ENCODE data around the gene BLOC1S4.
A peak's percentile ranks its signal among the peaks of the same experiment; 100 is the strongest.
"Not testable (repeated sequence)": the region's sequence is repeated elsewhere in the genome, so short reads cannot be mapped to it uniquely, and the experiment has no call there.

Gene BLOC1S4, protein sequence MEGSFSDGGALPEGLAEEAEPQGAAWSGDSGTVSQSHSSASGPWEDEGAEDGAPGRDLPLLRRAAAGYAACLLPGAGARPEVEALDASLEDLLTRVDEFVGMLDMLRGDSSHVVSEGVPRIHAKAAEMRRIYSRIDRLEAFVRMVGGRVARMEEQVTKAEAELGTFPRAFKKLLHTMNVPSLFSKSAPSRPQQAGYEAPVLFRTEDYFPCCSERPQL

GRCh38 chr4:6716018-6716911 is at the start of gene BLOC1S4:
BLOC1S4 (plus strand) TSS chr4:6716174; CDS start chr4:6716210, 36 bp downstream.
- peak within 1 kb of the TSS; percentile 21; the same call in 1 of the 2 replicates for H3K27ac ChIP-seq (ENCODE audit: low read depth, low read length)
- H3K36me3 ChIP-seq (ENCODE audit: insufficient read depth, low read length) = no peaks in the 10 kb centered on the region
- no peaks in the 10 kb centered on the region for H3K27me3 ChIP-seq (ENCODE audit: insufficient read depth, low read length)
- peak within 1 kb of the TSS; percentile 82 for H3K4me3 ChIP-seq (ENCODE audit: low read depth, low read length)
- H2AFZ ChIP-seq (ENCODE audit: low read length, unreplicated experiment) = peak within 1 kb of the TSS; percentile 91
- peaks cover 24% of the 10 kb centered on the region for H3K79me2 ChIP-seq (ENCODE audit: control insufficient read depth, insufficient read depth, low read length, unreplicated experiment)
- peaks cover 5% of the 10 kb centered on the region for H3K4me1 ChIP-seq (ENCODE audit: control insufficient read depth, insufficient read depth, low read length, unreplicated experiment)

DNA sequence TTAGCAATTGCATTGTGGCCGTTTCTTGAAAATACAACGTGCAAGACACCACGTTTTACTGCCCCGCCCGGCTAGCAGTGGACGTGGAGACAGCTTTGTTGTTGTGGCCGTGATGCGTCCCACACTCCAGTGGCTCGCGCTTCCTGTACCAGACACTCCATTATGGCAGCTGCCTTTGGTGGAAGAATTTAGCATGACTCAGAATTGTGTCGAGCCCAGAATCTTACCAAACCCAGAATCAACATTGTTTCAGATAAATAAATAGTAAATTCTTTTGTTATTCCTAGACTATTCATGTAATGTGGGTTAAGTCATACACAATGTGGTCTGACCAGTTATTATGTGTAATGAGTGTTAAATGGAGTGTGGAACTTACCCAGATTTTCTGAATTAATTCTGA is 47.6 kb upstream of the BLOC1S4 start:
- Histone ChIP-seq H2AFZ (ENCODE audit: low read length, unreplicated experiment) (no peak overlapping the region), H3K79me2 (ENCODE audit: control insufficient read depth, insufficient read depth, low read length, unreplicated experiment) (no peaks in the 10 kb centered on the region), H3K36me3 (ENCODE audit: insufficient read depth, low read length) (no peaks in the 10 kb centered on the region), H3K4me1 (ENCODE audit: control insufficient read depth, insufficient read depth, low read length, unreplicated experiment) (no peaks in the 10 kb centered on the region), H3K27ac (ENCODE audit: low read depth, low read length) (no peak overlapping the region), H3K4me3 (ENCODE audit: low read depth, low read length) (no peak overlapping the region), H3K27me3 (ENCODE audit: insufficient read depth, low read length) (peaks cover 11% of the 10 kb centered on the region; the same call in 1 of the 2 replicates)

DNA sequence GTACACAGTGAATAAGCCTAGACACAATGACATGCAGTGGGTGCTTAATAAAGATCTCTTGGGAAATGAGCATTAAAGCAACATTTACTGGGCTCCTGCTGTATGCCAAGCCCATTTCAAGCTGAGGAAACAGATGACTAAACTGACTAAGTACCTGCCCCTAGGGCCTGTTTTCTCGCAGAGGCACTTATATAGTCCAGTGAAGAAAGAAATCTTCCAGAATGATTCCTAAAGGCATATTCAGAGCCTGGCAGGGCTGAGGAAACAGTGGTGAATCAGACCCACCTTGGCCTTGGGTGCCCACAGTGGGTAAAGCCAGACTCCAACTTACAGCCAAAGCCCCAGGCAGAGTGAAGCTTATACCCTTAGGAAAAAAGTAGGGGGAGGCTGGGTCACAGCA is 44.3 kb upstream of the BLOC1S4 start:
- no peaks in the 10 kb centered on the region for H3K27me3 ChIP-seq (ENCODE audit: insufficient read depth, low read length)
- H3K27ac ChIP-seq (ENCODE audit: low read depth, low read length) = no peak overlapping the region
- H3K79me2 ChIP-seq (ENCODE audit: control insufficient read depth, insufficient read depth, low read length, unreplicated experiment) = peaks cover 23% of the 10 kb centered on the region
- H3K4me1 ChIP-seq (ENCODE audit: control insufficient read depth, insufficient read depth, low read length, unreplicated experiment) = peaks cover 18% of the 10 kb centered on the region
- peaks cover 6% of the 10 kb centered on the region; the same call in 1 of the 2 replicates for H3K36me3 ChIP-seq (ENCODE audit: insufficient read depth, low read length)
- no peak overlapping the region for H2AFZ ChIP-seq (ENCODE audit: low read length, unreplicated experiment)
- no peak overlapping the region for H3K4me3 ChIP-seq (ENCODE audit: low read depth, low read length)

DNA sequence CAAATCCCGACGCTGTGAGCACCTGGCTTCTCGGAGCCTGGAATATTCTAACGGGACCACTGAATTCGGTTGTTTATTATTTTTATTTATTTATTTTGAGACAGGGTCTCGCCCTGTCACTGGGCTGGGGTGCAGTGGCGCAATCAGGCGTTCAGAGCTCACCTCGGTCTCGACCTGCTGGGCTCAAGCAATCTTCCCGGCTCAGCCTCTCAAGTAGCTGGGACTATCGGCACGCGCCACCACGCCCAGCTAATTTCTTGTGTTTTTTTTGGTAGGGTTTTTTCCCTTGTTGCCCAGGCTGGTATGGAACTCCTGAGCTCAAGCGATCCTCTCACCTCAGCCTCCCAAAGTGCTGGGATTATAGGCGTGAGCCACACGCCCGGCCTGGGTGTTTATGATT is 43.8 kb upstream of the BLOC1S4 start:
- H3K79me2 ChIP-seq (ENCODE audit: control insufficient read depth, insufficient read depth, low read length, unreplicated experiment) = peaks cover 27% of the 10 kb centered on the region
- H3K4me3 ChIP-seq (ENCODE audit: low read depth, low read length) = no peak overlapping the region
- no peak overlapping the region for H2AFZ ChIP-seq (ENCODE audit: low read length, unreplicated experiment)
- H3K27ac ChIP-seq (ENCODE audit: low read depth, low read length) = no peak overlapping the region
- peaks cover 6% of the 10 kb centered on the region; the same call in 1 of the 2 replicates for H3K36me3 ChIP-seq (ENCODE audit: insufficient read depth, low read length)
- no peaks in the 10 kb centered on the region for H3K27me3 ChIP-seq (ENCODE audit: insufficient read depth, low read length)
- peaks cover 23% of the 10 kb centered on the region for H3K4me1 ChIP-seq (ENCODE audit: control insufficient read depth, insufficient read depth, low read length, unreplicated experiment)

DNA sequence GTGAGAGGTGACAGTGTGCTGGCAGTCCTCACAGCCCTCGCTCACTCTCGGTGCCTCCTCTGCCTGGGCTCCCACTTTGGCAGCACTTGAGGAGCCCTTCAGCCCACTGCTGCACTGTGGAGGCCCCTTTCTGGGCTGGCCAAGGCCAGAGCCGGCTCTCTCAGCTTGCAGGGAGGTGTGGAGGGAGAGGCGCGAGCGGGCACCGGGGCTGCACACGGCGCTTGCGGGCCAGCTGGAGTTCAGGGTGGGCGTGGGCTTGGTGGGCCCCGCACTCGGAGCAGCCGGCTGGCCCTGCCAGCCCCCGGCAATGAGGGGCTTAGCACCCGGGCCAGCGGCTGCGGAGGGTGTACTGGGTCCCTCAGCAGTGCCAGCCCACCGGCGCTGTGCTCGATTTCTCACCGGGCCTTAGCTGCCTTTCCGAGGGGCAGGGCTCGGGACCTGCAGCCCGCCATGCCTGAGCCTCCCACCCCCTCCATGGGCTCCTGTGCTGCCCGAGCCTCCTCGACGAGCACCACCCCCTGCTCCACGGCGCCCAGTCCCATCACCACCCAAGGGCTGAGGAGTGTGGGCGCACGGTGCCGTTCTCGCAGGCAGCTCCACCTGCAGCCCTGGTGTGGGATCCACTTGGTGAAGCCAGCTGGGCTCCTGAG is 43.3 kb upstream of the BLOC1S4 start:
- H2AFZ ChIP-seq (ENCODE audit: low read length, unreplicated experiment); H3K36me3 ChIP-seq (ENCODE audit: insufficient read depth, low read length); H3K27me3 ChIP-seq (ENCODE audit: insufficient read depth, low read length); H3K27ac ChIP-seq (ENCODE audit: low read depth, low read length): not testable (repeated sequence)
- H3K79me2 ChIP-seq (ENCODE audit: control insufficient read depth, insufficient read depth, low read length, unreplicated experiment) = peaks cover 30% of the 10 kb centered on the region
- H3K4me1 ChIP-seq (ENCODE audit: control insufficient read depth, insufficient read depth, low read length, unreplicated experiment) = peaks cover 26% of the 10 kb centered on the region
- peak overlapping the region; percentile 94 for H3K4me3 ChIP-seq (ENCODE audit: low read depth, low read length)

DNA sequence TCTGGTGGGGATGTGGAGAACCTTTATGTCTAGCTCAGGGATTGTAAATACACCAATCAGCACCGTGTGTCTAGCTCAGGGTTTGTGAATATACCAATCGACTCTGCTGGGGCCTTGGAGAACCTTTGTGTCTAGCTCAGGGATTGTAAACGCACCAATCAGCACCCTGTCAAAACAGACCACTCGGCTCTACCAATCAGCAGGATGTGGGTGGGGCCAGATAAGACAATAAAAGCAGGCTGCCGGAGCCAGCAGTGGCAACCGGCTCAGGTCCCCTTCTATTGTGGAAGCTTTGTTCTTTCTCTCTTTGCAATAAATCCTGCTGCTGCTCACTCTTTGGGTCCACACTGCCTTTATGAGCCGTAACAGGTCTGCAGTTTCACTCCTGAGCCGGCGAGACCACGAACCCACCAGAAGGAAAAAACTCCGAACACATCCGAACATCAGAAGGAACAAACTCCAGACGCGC is 42.7 kb upstream of the BLOC1S4 start:
- Histone ChIP-seq H3K4me3 (ENCODE audit: low read depth, low read length) (peak overlapping the region; percentile 94), H2AFZ (ENCODE audit: low read length, unreplicated experiment) (peak overlapping the region; percentile 33), H3K79me2 (ENCODE audit: control insufficient read depth, insufficient read depth, low read length, unreplicated experiment) (peaks cover 30% of the 10 kb centered on the region), H3K4me1 (ENCODE audit: control insufficient read depth, insufficient read depth, low read length, unreplicated experiment) (peaks cover 26% of the 10 kb centered on the region), H3K27ac (ENCODE audit: low read depth, low read length) (peak overlapping the region; percentile 51)
- not testable (repeated sequence) for H3K36me3 ChIP-seq (ENCODE audit: insufficient read depth, low read length); H3K27me3 ChIP-seq (ENCODE audit: insufficient read depth, low read length)

DNA sequence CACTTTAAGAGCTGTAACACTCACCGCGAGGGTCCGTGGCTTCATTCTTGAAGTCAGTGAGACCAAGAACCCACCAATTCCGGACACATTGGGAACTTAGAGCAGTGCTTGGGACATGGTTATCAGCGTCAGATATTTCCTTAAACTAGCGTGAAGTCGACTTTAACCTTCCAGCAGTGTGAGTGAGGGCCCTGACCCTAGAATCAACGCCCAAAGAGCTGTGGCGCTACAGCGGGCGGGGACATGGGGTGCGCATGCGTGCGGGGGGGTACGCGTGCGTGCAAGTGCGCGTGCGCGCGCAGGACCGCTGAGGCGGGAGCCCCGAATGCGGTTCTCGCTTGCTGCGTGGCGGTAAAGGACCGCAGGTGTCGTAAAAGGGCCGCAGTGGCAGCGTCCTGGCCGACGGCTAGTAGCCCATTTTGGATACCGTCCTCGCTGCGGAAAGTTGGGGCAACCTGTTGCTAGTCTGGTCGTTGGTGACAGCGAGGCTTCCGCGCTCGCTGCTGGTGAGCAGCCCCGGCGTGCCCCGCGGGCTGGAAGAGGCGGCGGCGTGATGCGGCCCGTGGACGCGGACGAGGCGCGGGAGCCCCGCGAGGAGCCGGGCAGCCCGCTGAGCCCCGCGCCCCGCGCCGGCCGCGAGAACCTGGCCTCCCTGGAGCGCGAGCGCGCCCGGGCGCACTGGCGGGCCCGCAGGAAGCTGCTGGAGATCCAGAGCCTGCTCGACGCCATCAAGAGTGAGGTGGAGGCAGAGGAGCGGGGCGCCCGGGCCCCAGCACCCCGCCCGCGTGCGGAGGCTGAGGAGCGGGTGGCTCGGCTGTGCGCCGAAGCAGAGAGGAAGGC is 42.1 kb upstream of the BLOC1S4 start:
- Histone ChIP-seq H3K27ac (ENCODE audit: low read depth, low read length) (peak overlapping the region; percentile 51), H3K4me1 (ENCODE audit: control insufficient read depth, insufficient read depth, low read length, unreplicated experiment) (peaks cover 26% of the 10 kb centered on the region), H2AFZ (ENCODE audit: low read length, unreplicated experiment) (peak overlapping the region; percentile 47), H3K36me3 (ENCODE audit: insufficient read depth, low read length) (peaks cover 6% of the 10 kb centered on the region; the same call in 1 of the 2 replicates), H3K4me3 (ENCODE audit: low read depth, low read length) (peak overlapping the region; percentile 94), H3K79me2 (ENCODE audit: control insufficient read depth, insufficient read depth, low read length, unreplicated experiment) (peaks cover 30% of the 10 kb centered on the region), H3K27me3 (ENCODE audit: insufficient read depth, low read length) (no peaks in the 10 kb centered on the region)

DNA sequence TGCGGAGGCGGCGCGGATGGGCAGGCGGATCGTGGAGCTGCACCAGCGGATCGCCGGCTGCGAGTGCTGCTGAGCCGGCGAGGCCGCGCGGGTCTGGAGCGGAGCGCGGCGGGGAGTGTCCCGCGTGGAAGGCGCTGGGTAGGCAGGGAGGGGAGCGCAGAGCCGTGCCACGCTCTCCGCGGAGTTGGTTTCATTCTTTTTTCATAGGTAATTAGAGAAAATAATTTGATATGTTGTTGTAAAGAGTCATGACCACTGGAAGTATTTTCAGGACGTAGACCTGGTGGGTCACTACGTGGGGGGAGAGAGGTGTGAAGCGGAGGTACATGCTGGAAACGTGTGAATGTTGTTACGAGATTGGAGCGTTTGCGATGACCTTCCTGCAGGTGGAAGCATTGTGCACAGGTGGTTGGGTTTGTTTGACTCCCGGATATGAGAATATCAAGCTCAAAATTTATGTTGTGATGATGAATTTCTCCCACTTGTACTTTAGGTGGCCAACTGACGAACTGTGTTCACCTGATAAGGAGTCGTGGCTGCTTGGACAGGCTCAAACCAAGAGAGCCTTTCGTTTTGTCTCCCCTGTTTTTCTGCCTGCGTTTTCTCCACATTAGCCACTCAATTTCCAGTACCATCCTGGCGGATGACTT is 41.3 kb upstream of the BLOC1S4 start:
- Histone ChIP-seq H3K27ac (ENCODE audit: low read depth, low read length) (peak overlapping the region; percentile 51; the same call in 1 of the 2 replicates), H3K79me2 (ENCODE audit: control insufficient read depth, insufficient read depth, low read length, unreplicated experiment) (peaks cover 30% of the 10 kb centered on the region), H3K4me1 (ENCODE audit: control insufficient read depth, insufficient read depth, low read length, unreplicated experiment) (peaks cover 26% of the 10 kb centered on the region), H3K36me3 (ENCODE audit: insufficient read depth, low read length) (peaks cover 6% of the 10 kb centered on the region; the same call in 1 of the 2 replicates), H3K27me3 (ENCODE audit: insufficient read depth, low read length) (no peaks in the 10 kb centered on the region), H3K4me3 (ENCODE audit: low read depth, low read length) (peak overlapping the region; percentile 94), H2AFZ (ENCODE audit: low read length, unreplicated experiment) (peak overlapping the region; percentile 47)

GRCh38 chr4:6676722-6677558 is 39.0 kb upstream of the BLOC1S4 start:
- Histone ChIP-seq H3K79me2 (ENCODE audit: control insufficient read depth, insufficient read depth, low read length, unreplicated experiment) (peaks cover 30% of the 10 kb centered on the region), H3K36me3 (ENCODE audit: insufficient read depth, low read length) (peaks cover 6% of the 10 kb centered on the region; the same call in 1 of the 2 replicates), H3K4me1 (ENCODE audit: control insufficient read depth, insufficient read depth, low read length, unreplicated experiment) (peaks cover 26% of the 10 kb centered on the region), H3K27ac (ENCODE audit: low read depth, low read length) (no peak overlapping the region), H2AFZ (ENCODE audit: low read length, unreplicated experiment) (no peak overlapping the region), H3K4me3 (ENCODE audit: low read depth, low read length) (no peak overlapping the region), H3K27me3 (ENCODE audit: insufficient read depth, low read length) (no peaks in the 10 kb centered on the region)
